T-cell (primary cell): Measurements from ENCODE around the gene SPAG17. TPM values are rescaled to one million over a fixed set of nuclear protein-coding genes. Genes with fewer than 3 reads are reported as not detected.

Source experiments
- ATAC-seq, 4 experiments: fragments of 200-7000 bp in 3 of 4; fragments of 150-1000 bp in 1 of 4; cut with Tn5 transposase; replicated peaks in 1 of 4; 1 replicate in 3 of 4; 2 replicates in 1 of 4; pipeline ENCODE4 v1.10.0; 2021; ENCODE audit warnings: moderate library complexity in 3 of 4, mild to moderate bottlenecking in 2 of 4, moderate number of reproducible peaks in 1 of 4
- CTCF ChIA-PET, 2 donors: fragments of 300-600 bp; sonication (Branson Sonifier 250); formaldehyde crosslinking; loops; one replicate each; lab custom pipeline; 2022; ENCODE audit warnings: antibody characterized with exemption in 2 of 2; lab: Charles Lee
- POLR2A ChIA-PET, 2 donors: fragments of 300-600 bp; sonication (Branson Sonifier 250); formaldehyde crosslinking; loops; one replicate each; lab custom pipeline; 2022; ENCODE audit warnings: antibody characterized with exemption in 2 of 2; lab: Charles Lee
- DNase-seq, 35 experiments: peaks; one replicate each; pipeline versions ENCODE4 v3.0.0 to v3.0.0-alpha.2; 2013 to 2023
- H3K27ac ChIP-seq: one replicate; pipeline ENCODE4 v1.5.1; 2013; ENCODE audit warnings: low read length
- H3K27me3 ChIP-seq, 2 experiments: replicated peaks in 1 of 2; 1 replicate in 1 of 2; 2 replicates in 1 of 2; pipeline versions ENCODE4 v1.6.1 to v1.7.0; 2013; ENCODE audit warnings: low read length in 1 of 2, mixed read lengths in 1 of 2; ENCODE audit not compliant: control insufficient read depth in 2 of 2, insufficient read depth in 2 of 2; ENCODE audit errors: extremely low read depth in 1 of 2
- H3K36me3 ChIP-seq, 2 donors: 1 replicate in 1 of 2; 2 replicates in 1 of 2; pipeline versions ENCODE4 v1.6.1 to v1.7.0; 2013; ENCODE audit warnings: low read length in 1 of 2; ENCODE audit not compliant: control insufficient read depth in 2 of 2, insufficient read depth in 1 of 2; ENCODE audit errors: extremely low read depth in 1 of 2
- H3K4me1 ChIP-seq, 2 experiments: 1 replicate in 1 of 2; 2 replicates in 1 of 2; pipeline versions ENCODE4 v1.6.1 to v1.7.0; 2013; ENCODE audit warnings: low read length in 2 of 2, mixed read lengths in 1 of 2; ENCODE audit not compliant: insufficient read depth in 2 of 2, control insufficient read depth in 1 of 2; ENCODE audit errors: extremely low read depth in 1 of 2
- H3K4me3 ChIP-seq, 2 donors: 1 replicate in 1 of 2; 2 replicates in 1 of 2; pipeline versions ENCODE4 v1.5.1 to v1.7.0; 2013; ENCODE audit warnings: mild to moderate bottlenecking in 2 of 2, low read length in 1 of 2, moderate library complexity in 1 of 2; ENCODE audit not compliant: control insufficient read depth in 1 of 2; ENCODE audit errors: extremely low read depth in 1 of 2
- H3K9me3 ChIP-seq: 2 replicates; pipeline ENCODE4 v1.7.0; 2013
- H3K27ac Mint-ChIP-seq, 2 donors: one replicate each; pipeline ENCODE4 v1.8.0; 2020 to 2021; ENCODE audit warnings: mild to moderate bottlenecking in 2 of 2, mixed read lengths in 2 of 2
- H3K27me3 Mint-ChIP-seq, 2 donors: one replicate each; pipeline ENCODE4 v1.8.0; 2021 to 2022; ENCODE audit warnings: mixed read lengths in 2 of 2
- H3K36me3 Mint-ChIP-seq: one replicate; pipeline ENCODE4 v1.8.0; 2021; ENCODE audit warnings: mixed read lengths
- H3K4me1 Mint-ChIP-seq, 3 donors: one replicate each; pipeline ENCODE4 v1.8.0; 2020 to 2022; ENCODE audit warnings: mixed read lengths in 3 of 3, mild to moderate bottlenecking in 1 of 3
- H3K4me3 Mint-ChIP-seq, 3 donors: one replicate each; pipeline ENCODE4 v1.8.0; 2020 to 2022; ENCODE audit warnings: mild to moderate bottlenecking in 3 of 3, mixed read lengths in 3 of 3, moderate library complexity in 3 of 3
- H3K9me3 Mint-ChIP-seq, 3 donors: one replicate each; pipeline ENCODE4 v1.8.0; 2020 to 2022; ENCODE audit warnings: mixed read lengths in 3 of 3
- WGBS: methylation state at CpG from one replicate; pipeline ENCODE4 v1.1.5; 2013; ENCODE audit warnings: missing lambda C conversion rate; ENCODE audit not compliant: insufficient coverage; 5-methylcytosine and 5-hydroxymethylcytosine counted together
- total RNA-seq, 35 experiments: library from RNA in 6 of 35; stranded (reverse) in 6 of 35; fragments of 120-200 nt in 1 of 35; gene quantifications; one replicate each; pipeline versions ENCODE4 v1.2.1 to v1.2.4 and lab custom pipeline; 2013 to 2026

SPAG17 gene
- total RNA-seq, 5 donors from 2014 or later (not counting 1 experiment from before 2014, with no cell fraction given) = not detected

DNA sequence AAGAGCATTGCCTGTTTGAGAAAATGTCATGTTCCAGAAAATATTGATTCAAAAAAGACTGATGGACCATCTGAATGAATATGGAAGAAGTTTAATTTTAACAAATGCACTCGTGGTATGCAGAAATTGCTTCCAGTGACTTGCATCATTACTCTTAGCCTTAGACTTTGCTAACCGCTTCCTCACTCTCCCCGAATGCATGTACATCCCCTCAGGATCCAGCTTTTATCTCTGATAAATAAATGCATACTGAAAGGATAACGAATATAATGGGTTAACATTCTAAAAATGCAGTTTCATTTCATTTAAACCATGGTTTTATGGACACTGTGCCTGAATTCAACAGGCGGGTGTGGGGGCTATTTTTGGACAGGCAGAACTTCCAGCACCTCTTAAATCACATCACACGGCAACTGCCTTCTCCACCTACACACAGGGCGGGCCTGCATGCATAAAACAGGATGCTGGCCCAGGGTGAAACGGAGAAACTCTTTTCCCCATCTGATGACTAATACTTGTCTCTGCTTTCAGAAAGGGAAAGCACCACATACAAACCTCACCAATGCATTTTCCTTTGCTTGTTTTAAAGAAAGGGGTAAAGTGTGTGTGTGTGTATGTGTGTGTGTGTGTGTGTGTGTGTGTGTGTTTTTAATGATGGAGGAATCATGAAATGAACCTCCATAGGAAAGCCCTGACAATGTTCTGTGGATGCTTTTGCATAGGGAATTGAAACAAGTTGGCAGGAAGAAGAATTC is 48.7 kb downstream of the SPAG17 start:
- CTCF ChIA-PET = no interaction called here
- H3K27me3 ChIP-seq = peaks cover 0 to 12% of the 10 kb centered on the region in 2 experiments
- H3K9me3 ChIP-seq = no peaks in the 10 kb centered on the region
- no peaks in the 10 kb centered on the region for H3K4me1 ChIP-seq
- no peak overlapping the region for H3K4me3 Mint-ChIP-seq
- ATAC-seq (no peak), DNase-seq (no peak)
- H3K27ac Mint-ChIP-seq = no peak overlapping the region
- H3K27ac ChIP-seq = no peak overlapping the region
- peaks cover 0 to 3% (median 0%) of the 10 kb centered on the region in 3 donors for H3K4me1 Mint-ChIP-seq
- peaks cover 0 to 15% (median 0%) of the 10 kb centered on the region in 3 donors for H3K9me3 Mint-ChIP-seq
- no peaks in the 10 kb centered on the region for H3K36me3 Mint-ChIP-seq
- 24% methylated on average over 3 of the region's 8 CpGs for WGBS
- peaks cover 7 to 34% of the 10 kb centered on the region in 2 donors for H3K27me3 Mint-ChIP-seq
- no peak overlapping the region for H3K4me3 ChIP-seq
- H3K36me3 ChIP-seq = no peaks in the 10 kb centered on the region
- POLR2A ChIA-PET = no interaction called here

DNA sequence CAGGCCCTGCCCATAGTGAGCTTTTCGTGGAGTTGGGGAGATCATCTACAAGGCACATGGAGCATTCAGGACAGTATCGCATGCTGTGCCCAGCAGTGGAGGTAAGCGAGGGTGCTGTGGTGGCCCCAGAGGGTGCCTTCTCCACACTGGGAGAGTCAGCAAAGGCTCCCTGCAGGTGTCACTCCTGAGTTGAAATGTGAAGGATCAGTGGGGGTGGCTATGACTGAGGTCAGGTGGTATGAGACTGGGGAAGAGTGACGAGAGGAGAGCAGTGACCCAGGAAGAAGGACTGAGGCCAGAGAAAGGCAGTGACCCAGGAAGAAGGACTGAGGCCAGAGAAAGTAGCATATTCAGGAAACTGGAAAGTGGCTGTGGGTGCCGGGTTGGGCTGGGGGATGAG is 53.0 kb downstream of the SPAG17 start:
- POLR2A ChIA-PET = no interaction called here
- H3K4me1 ChIP-seq = no peaks in the 10 kb centered on the region
- no peak for ATAC-seq

DNA sequence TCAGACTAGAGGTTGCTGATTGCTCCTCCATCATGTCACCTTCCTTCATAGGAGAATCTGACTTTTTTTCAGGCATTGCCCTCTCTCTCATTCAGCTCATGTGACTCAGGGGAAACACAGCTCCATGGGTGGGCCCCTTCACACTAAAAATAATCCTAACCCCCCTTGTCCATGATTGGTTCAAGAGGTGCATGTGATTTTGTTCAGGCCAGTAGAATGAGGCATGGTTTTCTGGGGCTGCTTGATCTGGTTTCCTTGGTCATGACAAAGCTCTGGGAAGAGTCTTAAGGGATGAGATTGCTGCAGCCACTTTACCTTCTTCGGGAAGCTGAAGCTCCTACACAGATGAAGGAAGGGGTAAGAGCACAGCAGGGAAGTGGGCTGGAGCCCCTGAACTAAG is 56.3 kb downstream of the SPAG17 start:
- Histone ChIP-seq H3K4me3 (no peak overlapping the region), H3K27ac (no peak overlapping the region), H3K9me3 (no peaks in the 10 kb centered on the region), H3K36me3 (no peaks in the 10 kb centered on the region), H3K27me3 (peaks cover 0 to 12% of the 10 kb centered on the region in 2 experiments), H3K4me1 (no peaks in the 10 kb centered on the region)
- Mint-ChIP-seq H3K27ac (no peak overlapping the region), H3K27me3 (peaks cover 7 to 22% of the 10 kb centered on the region in 2 donors), H3K36me3 (no peaks in the 10 kb centered on the region), H3K4me3 (no peak overlapping the region), H3K4me1 (no peaks in the 10 kb centered on the region), H3K9me3 (peaks cover 0 to 13% (median 2%) of the 10 kb centered on the region in 3 donors)
- ChIA-PET CTCF (no interaction called here), POLR2A (no interaction called here)
- ATAC-seq = no peak
- DNase-seq = no peak
- no CpG with 5 or more reads among the region's 1 CpG for WGBS

More for the DNA sequence above, 53.0 kb downstream of the SPAG17 start:
- H3K4me3 ChIP-seq = no peak overlapping the region
- WGBS = 78% methylated on average over 4 of the region's 5 CpGs
- peaks cover 7 to 34% of the 10 kb centered on the region in 2 donors for H3K27me3 Mint-ChIP-seq
- H3K4me1 Mint-ChIP-seq = peaks cover 0 to 3% (median 0%) of the 10 kb centered on the region in 3 donors
- H3K9me3 Mint-ChIP-seq = peaks cover 0 to 13% (median 0%) of the 10 kb centered on the region in 3 donors
- H3K36me3 ChIP-seq = no peaks in the 10 kb centered on the region
- no peaks in the 10 kb centered on the region for H3K36me3 Mint-ChIP-seq
- H3K27ac Mint-ChIP-seq = no peak overlapping the region
- CTCF ChIA-PET = no interaction called here
- H3K9me3 ChIP-seq = no peaks in the 10 kb centered on the region
- no peak for DNase-seq
- no peak overlapping the region for H3K27ac ChIP-seq
- peaks cover 0 to 12% of the 10 kb centered on the region in 2 experiments for H3K27me3 ChIP-seq
- no peak overlapping the region for H3K4me3 Mint-ChIP-seq

DNA sequence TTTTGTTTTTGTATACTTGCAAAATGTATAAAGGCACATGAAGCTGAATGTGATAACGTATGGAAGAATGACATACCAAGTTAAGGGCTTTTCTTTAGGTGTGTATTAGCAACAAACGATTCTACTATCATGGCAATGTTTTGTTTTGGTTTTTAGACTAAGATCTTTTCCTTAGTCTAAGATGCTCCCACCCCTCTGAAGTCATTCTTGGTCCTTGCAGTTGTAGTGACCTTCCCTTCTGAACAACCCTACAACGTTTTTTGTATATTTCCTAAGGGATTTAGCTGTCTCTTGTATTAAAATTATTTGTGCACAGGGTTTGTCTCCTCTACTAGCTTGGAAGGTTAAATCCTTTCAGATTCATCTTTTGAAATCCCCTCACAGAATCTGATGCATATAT is 61.0 kb downstream of the SPAG17 start:
- no peak overlapping the region for H3K27ac ChIP-seq
- Mint-ChIP-seq H3K9me3 (peaks cover 0 to 2% (median 0%) of the 10 kb centered on the region in 3 donors), H3K36me3 (no peaks in the 10 kb centered on the region), H3K4me1 (no peaks in the 10 kb centered on the region), H3K27me3 (peaks cover 2 to 3% of the 10 kb centered on the region in 2 donors), H3K4me3 (no peak overlapping the region), H3K27ac (no peak overlapping the region)
- WGBS = 67% methylated on average over 1 of the region's 3 CpGs
- H3K4me1 ChIP-seq = no peaks in the 10 kb centered on the region
- CTCF ChIA-PET = no interaction called here
- H3K4me3 ChIP-seq = no peak overlapping the region
- ATAC-seq = no peak
- no peaks in the 10 kb centered on the region for H3K9me3 ChIP-seq
- H3K27me3 ChIP-seq = no peaks in the 10 kb centered on the region
- POLR2A ChIA-PET = no interaction called here
- H3K36me3 ChIP-seq = no peaks in the 10 kb centered on the region
- no peak for DNase-seq

DNA sequence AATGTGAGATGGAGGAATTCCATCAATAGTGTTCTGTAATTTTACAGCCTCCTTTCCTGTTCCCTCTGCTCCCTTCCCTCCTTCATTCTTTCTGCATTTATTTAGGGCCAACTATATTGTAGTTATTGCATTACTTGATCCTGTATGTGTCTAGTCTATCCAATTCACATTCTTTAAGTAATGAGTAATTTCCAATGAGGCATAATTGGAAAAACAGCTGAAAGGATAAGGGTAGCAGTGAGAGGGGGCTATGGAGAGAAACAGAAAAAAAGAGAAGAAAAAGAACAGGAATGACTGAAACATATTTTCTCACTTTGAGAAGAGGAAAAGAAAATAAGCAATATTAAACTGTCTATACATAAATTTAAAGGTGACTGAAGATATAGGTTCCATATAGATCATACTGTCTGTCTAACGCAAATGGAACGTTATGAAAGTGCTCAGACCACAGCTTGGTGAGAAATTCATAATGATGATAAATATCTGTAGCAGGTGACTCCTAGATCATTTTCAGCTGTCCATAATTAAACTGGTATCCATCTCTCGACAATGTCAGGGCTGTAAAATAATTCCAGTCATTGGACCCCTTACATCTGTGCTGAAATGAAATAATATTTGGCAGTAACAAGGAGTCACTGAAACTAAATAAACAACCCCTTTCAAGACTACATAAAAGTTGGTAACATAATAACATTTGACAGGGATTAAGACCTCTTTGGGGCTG is 61.8 kb downstream of the SPAG17 start:
- ChIA-PET POLR2A (no interaction called here), CTCF (no interaction called here)
- H3K27me3 Mint-ChIP-seq = peaks cover 2 to 3% of the 10 kb centered on the region in 2 donors
- peaks cover 0 to 2% (median 0%) of the 10 kb centered on the region in 3 donors for H3K9me3 Mint-ChIP-seq
- ATAC-seq (no peak), DNase-seq (no peak)
- Histone ChIP-seq H3K4me3 (no peak overlapping the region), H3K27ac (no peak overlapping the region), H3K4me1 (no peaks in the 10 kb centered on the region), H3K36me3 (no peaks in the 10 kb centered on the region), H3K9me3 (no peaks in the 10 kb centered on the region), H3K27me3 (no peaks in the 10 kb centered on the region)
- H3K36me3 Mint-ChIP-seq = no peaks in the 10 kb centered on the region
- no peak overlapping the region for H3K4me3 Mint-ChIP-seq
- no peak overlapping the region for H3K27ac Mint-ChIP-seq
- no peaks in the 10 kb centered on the region for H3K4me1 Mint-ChIP-seq
- WGBS = no CpG with 5 or more reads among the region's 3 CpGs

DNA sequence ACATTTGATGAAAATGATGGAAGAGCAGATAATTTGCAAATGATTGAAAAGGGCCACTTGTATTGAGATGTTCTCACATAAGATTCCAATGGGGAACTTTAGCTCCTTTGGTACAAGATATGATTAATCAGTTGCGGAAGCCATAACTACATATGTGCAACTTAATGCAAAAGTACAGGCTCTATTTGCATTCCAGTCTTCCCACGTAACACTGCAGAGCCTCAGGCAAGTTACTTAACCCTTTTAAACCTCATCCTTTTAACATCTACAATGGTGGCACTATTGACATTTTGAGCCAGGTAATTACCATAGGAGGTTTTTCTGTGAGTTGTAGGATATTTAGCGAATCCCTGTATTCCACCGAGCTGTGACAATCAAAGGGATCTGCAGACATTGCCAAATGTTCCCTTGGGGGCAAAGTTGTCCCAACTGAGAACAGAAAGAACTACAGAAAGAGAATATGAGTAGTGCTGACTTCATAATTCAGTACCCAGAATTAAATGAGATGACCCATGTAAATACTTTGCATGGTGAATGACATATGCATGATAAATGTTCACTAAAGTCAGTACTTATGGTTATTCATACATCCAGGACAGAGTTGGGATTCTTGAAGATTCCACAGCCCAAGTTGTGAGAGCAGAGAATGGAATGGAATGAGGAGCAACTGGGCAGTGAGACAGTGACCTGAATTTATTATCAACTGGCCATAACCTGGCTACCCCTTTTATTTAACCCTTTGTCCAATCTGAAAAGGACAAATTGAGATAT is 62.6 kb downstream of the SPAG17 start:
- H3K4me3 Mint-ChIP-seq = no peak overlapping the region
- H3K4me1 Mint-ChIP-seq = no peaks in the 10 kb centered on the region
- ATAC-seq (no peak), DNase-seq (no peak)
- H3K27me3 Mint-ChIP-seq = peaks cover 2 to 3% of the 10 kb centered on the region in 2 donors
- no peak overlapping the region for H3K27ac ChIP-seq
- H3K4me1 ChIP-seq = no peaks in the 10 kb centered on the region
- POLR2A ChIA-PET = no interaction called here
- H3K4me3 ChIP-seq = no peak overlapping the region
- H3K9me3 ChIP-seq = no peaks in the 10 kb centered on the region
- peaks cover 0 to 2% (median 0%) of the 10 kb centered on the region in 3 donors for H3K9me3 Mint-ChIP-seq
- WGBS = 83% methylated on average over 2 of the region's 4 CpGs
- no peak overlapping the region for H3K27ac Mint-ChIP-seq
- no peaks in the 10 kb centered on the region for H3K36me3 ChIP-seq
- no peaks in the 10 kb centered on the region for H3K36me3 Mint-ChIP-seq
- CTCF ChIA-PET = no interaction called here
- H3K27me3 ChIP-seq = no peaks in the 10 kb centered on the region
